Muscle of arm (tissue), 12 donors: Measurements from ENCODE around the gene SUMO4. TPM values are rescaled to one million over a fixed set of nuclear protein-coding genes. Genes with fewer than 3 reads are reported as not detected.
"Not testable (repeated sequence)": the region's sequence is repeated elsewhere in the genome, so short reads cannot be mapped to it uniquely, and the experiment has no call there.

Experiments used
- DNase-seq: peaks from one replicate; pipeline ENCODE4 v3.0.0-alpha.2; 2013
- polyA plus RNA-seq, 12 donors: library from polyadenylated mRNA; unstranded; fragments of 120-200 nt; gene quantifications; one replicate each; pipeline ENCODE4 v1.2.1, GENCODE V29; 2013; ENCODE audit not compliant: insufficient read length in 12 of 12

Gene SUMO4
- polyA plus RNA-seq, 12 donors = 0.22 to 1.2 (median 0.47) TPM; not detected in 3

- peak; percentile 90 for DNase-seq
These were observed 32.1 kb downstream of the SUMO4 start for GRCh38 chr6:149431905-149432775.

GRCh38 chr6:149433405-149433804, 33.3 kb downstream of the SUMO4 start:
- no peak for DNase-seq

GRCh38 chr6:149433881-149434280, 33.8 kb downstream of the SUMO4 start:
- DNase-seq = no peak

- no peak for DNase-seq
These were observed 36.0 kb downstream of the SUMO4 start for GRCh38 chr6:149435919-149436586.

GRCh38 chr6:149436647-149437046, 36.6 kb downstream of the SUMO4 start:
- no peak for DNase-seq

- no peak for DNase-seq
These were observed 37.1 kb downstream of the SUMO4 start for GRCh38 chr6:149437212-149437611.

- DNase-seq = no peak
These were observed 38.8 kb downstream of the SUMO4 start for GRCh38 chr6:149438855-149439254.

- no peak for DNase-seq
These were observed 39.6 kb downstream of the SUMO4 start for GRCh38 chr6:149439626-149440025.

- no peak for DNase-seq
These were observed 40.9 kb downstream of the SUMO4 start for GRCh38 chr6:149440735-149441671.

- no peak for DNase-seq
These were observed 41.7 kb downstream of the SUMO4 start for GRCh38 chr6:149441740-149442139.

- no peak for DNase-seq
These were observed 43.5 kb downstream of the SUMO4 start for GRCh38 chr6:149443411-149444181.

- DNase-seq = not testable (repeated sequence)
These were observed 44.5 kb downstream of the SUMO4 start for GRCh38 chr6:149444360-149445094.

- no peak for DNase-seq
These were observed 45.0 kb downstream of the SUMO4 start for GRCh38 chr6:149445095-149445466.

- DNase-seq = no peak
These were observed 45.5 kb downstream of the SUMO4 start for GRCh38 chr6:149445573-149445972.

GRCh38 chr6:149446791-149447376, 46.8 kb downstream of the SUMO4 start:
- DNase-seq = no peak

GRCh38 chr6:149448821-149449453, 48.9 kb downstream of the SUMO4 start:
- no peak for DNase-seq

- no peak for DNase-seq
These were observed 50.0 kb downstream of the SUMO4 start for GRCh38 chr6:149449831-149450678.
